Upper lobe of left lung (tissue), 4 donors: ENCODE results near the gene ARID1B.

Source experiments
- POLR2A ChIP-seq, 4 donors: fragments of 450-650 bp; IDR thresholded peaks; one replicate each; pipeline ENCODE4 v1.5.1; 2016 to 2017; ENCODE audit warnings: antibody characterized with exemption in 4 of 4, mild to moderate bottlenecking in 2 of 4
- TF ChIP-seq, protein P1 (sequence below), 6 experiments: fragments of 450-650 bp in 4 of 6; fragments of 200-600 bp in 2 of 6; sonication (generic) in 2 of 6; IDR thresholded peaks; one replicate each; pipeline ENCODE4 v1.5.1; 2016 to 2019; ENCODE audit warnings: antibody characterized with exemption in 6 of 6

DNA sequence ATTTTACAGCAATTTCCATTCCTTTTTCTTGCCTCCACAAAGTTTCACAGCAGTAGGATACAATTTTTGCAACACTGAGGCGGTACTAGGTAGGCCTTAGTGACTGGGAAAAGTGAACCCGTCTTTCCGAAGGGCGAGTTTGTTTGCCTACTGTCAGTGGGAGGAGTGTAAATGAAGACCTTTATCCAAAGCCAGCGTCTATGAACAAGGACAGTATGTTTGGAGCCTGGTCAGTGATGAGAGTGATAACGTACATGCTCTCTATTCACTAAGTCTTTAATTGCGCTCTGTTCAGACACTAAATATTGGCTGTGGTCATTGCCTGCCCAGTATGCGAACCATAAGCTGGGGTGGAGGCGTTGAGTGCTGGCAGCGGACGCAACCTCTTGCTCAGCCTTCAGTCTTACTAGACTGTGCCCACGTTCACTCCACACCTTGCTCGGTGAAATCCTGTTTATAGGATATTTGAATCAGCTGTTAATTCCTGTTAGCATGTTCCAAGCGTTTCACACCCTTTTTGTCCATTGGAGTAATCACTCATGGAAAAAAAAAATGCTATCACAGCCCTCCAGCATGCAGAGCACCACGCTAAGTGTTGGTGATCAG is 400.7 kb downstream of the ARID1B start:
- TF ChIP-seq POLR2A (IDR thresholded peaks at IDR 0.05), result no peak
- TF ChIP-seq, protein P1, sequence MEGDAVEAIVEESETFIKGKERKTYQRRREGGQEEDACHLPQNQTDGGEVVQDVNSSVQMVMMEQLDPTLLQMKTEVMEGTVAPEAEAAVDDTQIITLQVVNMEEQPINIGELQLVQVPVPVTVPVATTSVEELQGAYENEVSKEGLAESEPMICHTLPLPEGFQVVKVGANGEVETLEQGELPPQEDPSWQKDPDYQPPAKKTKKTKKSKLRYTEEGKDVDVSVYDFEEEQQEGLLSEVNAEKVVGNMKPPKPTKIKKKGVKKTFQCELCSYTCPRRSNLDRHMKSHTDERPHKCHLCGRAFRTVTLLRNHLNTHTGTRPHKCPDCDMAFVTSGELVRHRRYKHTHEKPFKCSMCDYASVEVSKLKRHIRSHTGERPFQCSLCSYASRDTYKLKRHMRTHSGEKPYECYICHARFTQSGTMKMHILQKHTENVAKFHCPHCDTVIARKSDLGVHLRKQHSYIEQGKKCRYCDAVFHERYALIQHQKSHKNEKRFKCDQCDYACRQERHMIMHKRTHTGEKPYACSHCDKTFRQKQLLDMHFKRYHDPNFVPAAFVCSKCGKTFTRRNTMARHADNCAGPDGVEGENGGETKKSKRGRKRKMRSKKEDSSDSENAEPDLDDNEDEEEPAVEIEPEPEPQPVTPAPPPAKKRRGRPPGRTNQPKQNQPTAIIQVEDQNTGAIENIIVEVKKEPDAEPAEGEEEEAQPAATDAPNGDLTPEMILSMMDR (IDR thresholded peaks at IDR 0.05), result no peak
